Bone marrow (tissue), 2 donors: Measurements from ENCODE around the gene GPC6.

Experiments
- DNase-seq, 2 donors: peaks; one replicate each; lab custom pipeline; 2025; lab: John Stamatoyannopoulos, UW

Gene GPC6

DNA sequence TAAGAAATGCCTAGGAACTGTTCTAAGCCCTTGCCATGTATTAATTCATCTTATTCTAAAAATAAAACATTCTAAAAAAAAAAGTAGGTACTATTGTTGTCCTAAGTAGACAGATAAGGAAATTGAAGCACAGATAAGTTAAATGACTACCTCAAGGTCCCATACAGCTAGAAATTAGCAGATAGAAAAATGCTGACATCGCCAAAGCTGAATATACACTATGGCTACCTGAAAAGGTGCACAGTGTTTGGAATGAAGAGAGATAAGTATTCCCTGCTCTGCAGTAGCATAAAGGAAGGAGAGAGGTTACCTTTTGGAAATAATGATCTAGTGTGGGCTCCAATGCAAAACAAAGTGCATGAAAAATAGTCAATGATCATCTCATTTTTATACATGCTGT is 1187.5 kb downstream of the GPC6 start:
- no peak for DNase-seq

DNA sequence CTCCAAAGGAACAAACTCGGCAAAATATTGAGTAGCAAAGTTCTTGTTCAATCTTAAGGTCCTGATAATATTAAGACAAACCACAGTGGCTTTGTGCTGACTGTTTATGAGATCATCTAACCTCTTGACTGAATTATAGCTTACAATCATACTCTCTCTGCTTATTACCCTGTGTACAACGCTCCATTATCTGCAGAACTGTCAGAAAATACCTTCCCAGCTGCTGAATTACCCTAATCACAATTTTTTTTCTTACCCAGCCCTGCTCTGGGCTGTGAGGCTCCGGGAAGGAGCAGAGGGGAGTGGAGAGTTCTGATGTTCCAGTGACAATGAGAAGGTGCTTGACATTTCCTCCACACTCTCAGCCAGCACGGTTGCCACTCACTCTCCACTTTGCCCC is 1188.1 kb downstream of the GPC6 start:
- no peak for DNase-seq

DNA sequence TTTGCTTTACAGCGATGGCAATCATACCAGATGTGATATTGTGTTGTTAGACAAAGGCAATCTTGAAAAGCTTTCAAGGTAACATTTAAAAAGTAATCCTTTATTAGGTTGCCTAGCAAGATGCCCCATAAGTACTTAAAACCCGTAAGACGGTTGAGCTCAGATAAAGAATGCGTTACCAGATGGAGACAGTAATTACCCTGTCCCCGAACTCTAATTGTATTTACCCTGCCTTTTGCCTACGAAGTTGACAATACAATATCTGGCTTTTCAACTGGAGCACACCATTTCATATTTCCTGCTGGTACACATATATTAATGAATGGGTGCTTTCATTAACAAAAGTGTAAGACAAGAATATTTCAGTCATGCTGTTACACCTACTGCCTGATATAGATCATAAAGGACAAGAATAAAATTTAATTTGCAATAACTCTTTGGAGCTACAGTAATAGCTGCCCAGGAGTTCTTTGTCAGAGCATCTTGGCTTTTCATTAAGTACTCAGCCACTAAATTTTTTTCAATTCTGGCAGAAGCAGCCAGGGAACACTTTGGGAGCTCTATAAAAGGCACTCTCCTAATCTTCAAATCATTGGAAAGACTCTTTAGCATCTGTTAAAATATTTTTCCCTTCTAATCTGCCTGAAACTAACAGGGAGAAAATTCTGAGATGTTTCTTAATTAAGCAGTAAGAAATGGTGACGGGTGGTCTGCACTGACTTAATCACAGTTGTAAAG is 1189.1 kb downstream of the GPC6 start:
- no peak for DNase-seq

DNA sequence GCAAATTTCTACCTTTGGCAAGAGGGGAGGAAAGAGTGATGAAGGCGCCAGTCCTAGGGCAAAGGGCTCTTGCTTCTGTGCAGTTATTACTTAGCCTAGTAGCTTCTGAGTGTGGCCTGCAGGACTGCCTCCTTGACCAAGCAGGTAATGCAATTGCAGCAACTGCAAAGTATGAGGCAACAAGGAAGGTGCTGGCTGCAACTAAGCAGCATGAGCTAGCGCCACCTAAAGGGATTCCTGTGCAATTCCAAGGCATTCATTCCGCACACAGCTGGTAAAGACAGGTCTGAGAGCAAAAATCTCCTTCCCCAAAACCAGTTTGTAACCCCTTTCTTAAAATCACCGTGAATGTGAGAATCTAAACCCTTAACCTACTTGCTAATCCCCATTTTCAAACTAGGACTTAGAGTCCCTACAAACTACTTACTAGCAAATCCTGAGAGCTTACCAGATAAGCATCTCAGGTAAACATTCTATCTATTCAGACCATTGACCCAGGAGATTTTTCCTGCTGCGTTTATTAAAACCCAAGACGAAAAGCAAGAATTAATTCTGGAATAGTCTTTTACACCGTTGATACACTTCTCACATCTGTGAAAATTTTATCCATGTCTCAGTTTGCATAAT is 1190.0 kb downstream of the GPC6 start:
- no peak for DNase-seq

DNA sequence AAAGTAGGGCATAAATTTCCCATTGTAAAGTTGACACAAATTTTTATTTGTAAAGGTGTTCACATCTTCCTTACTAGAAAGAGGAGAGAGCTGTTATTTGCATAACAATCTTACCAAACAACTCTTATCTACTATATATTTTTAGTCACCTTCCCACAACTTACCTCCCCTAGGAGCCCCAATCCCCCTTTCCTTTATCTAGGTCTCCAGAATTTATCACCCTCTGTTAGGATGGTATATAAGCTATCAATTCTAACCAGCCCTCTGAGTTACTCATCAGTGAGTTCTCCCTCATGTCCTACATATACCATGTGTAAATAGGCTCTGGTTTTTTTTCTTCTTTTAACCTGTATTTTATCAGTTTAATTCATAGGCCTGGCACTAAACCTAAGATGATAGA is 1190.7 kb downstream of the GPC6 start:
- no peak for DNase-seq

DNA sequence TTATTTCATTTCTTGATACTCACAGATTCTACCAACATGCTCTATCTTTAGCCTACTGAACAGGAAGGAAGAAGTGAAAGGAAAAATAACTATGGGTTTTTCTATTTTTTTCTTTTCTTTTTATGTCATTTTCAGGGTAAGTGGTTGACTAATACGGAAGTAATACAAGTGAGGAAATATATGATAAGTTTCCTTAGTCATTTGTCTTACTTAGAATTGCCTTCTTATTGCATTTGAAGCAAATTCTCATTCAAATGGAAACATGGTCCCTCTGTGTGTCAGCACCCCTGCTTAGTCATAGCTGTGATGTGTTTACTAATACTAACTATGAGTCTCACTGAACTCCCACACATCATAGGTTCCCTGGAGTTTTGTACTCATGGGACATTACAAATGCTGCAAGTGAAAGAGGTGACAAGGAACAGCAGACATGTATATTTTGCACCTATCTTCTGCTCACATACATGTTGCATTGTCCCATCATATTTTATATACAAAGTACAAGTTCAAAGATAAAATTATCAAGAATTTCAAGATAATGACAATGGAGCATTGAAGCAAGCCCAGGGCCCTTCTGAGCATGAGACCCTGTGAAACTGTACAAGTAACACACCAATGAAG is 1192.8 kb downstream of the GPC6 start:
- peak in 1 of 2 donors; percentile 15 for DNase-seq

DNA sequence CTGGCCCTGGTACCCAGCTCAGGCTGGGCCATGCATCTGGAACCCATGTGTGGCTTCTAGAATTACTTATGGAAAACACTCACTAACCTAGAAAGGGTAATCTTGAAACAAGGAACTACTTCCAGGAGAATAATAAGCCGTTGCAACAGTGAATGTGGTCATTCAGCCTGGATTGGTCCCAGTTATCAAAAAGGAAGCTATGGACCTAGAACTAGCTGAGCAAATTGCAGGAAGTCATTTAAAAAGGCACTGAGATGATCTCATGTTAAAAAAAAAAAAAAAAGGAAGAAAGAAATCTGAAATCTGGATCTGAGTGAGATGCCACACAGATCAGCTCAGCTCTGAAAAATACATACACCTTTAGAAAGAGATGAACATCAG is 1193.3 kb downstream of the GPC6 start:
- DNase-seq = no peak

DNA sequence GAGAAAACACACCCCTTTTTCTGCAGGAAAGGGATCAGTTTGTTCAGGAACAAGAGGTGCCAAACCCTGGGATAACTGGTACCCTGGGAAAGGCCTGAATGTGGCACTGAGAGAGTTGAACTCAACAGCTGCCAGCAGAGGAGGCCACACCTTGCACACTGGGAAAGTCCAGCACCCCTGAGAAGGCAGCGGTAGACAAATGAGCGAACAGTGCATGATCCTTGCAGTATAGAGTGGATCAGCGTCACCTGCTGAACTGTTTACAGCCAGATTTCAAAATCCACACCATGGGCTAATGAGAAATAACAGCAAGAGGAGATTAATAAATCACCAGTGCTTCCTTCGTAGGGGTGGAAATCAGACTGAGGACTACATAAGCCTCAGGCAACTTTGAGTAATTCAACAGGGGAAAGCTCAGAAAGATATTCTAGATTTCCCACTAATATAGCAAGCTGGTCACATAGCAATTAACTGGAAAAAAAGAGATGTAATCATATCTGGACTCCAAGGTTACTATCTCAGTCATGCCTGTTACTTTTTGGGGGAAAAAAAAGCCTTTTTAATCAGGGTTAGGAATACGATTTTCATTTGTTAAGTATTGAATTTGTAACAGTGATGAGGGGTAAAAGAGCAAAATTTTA is 1200.8 kb downstream of the GPC6 start:
- DNase-seq = no peak

DNA sequence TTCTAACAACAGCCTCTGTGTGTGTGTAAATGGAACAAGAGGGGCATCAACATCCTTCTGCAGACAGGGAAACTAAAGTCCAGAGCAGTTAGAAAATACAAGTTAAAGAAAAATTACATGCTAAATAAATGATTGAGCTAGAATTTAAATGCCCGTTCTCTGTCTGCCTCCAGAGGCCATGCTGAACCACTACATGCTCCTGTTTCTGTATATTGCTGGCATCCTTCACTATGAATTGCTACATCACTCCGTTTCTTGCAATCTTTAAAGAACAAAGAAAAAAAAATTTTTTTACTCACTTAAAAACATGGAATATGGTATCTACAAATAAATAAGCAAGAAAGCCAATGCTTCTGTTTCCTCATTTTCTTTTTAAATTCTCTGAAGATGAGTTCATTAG is 1205.0 kb downstream of the GPC6 start:
- no peak for DNase-seq

DNA sequence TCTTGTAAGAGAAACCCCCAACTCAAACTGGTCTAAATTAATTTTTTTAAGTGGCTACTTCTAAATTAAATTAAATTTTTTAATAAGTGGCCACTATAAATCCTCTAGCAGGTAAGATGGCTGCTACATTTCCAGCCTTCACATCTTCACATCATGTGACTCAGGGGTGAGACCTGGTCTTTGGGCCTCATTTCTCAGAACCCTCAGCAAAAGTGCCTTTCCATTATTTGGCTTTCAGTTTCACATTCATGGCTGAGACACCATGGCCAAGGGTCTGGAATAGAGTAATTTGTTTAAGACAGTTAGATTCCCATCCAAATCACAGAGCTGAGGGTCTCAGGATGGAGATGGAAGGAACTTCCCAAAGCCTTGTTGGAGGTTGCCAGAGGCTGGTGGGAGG is 1205.4 kb downstream of the GPC6 start:
- no peak for DNase-seq

DNA sequence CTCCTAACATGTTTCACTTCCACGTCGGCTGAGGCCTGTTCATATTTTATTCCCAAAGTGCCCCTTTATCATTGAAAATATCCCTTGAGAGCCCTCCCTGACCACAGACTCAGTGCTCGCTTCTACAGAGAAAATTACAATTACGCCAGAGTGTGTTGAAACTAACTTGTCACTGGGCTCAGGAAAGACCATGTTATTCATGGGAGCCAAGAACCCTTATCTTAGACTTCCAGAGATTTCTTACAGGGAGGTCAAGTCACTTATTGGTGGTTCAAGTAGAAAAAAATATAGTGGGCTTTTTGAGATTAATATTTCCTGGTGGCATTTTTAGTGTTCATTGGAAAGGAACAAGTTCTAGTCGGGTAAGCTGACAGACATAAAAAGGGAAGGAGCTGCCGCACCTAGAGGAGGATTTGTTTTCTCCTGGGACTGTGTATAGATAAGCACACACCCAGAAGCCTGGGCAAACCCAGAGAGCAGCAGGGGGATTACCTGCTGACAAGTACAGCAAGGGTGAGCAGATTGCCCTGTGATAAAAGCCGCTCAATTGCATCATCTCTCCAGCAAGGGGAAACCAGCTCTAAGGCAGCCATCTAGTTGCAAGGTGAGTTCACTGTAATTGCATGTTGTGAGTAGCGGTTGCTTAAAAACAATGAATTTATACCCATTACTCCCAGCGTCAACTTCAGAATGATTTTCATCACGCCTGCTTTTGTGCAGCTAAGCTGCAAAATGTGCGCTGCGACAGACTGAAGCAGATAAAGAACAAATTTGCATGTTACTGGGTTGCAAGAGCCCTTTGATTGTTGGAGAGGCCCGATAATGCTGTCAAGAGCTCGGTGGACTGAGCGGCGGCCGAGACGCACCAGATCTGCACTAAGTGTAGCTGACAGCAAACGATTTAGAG is 1206.7 kb downstream of the GPC6 start:
- DNase-seq = no peak

DNA sequence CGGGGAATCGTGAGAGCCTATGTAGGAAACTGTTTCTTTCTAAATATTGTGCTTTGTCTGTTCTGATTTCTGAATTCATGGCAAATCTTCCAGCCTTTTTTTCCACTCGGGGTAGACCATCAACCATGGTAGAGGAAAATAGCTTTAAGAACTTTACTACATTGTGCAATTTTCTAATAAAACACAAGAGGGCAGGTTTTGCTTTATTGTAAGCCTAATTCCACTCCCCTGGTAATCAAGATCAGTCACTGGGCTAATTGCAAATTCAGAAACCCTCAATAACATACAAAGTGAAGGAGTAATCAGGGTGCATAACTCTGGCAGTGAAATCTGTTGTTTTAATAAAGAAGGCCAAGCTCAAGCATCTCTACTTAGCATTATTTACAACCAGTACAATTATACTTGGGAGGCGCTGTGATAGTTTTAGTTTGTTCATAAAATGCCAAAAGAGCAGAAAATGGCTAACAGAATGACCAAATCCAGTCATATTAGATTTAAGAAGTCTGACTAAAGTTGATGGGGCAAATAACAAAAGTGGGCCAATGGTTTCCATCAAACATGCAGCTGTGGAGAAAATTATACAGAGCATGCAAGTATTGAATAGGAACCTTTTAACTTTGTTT is 1209.1 kb downstream of the GPC6 start:
- peak in 1 of 2 donors; percentile 34 for DNase-seq

DNA sequence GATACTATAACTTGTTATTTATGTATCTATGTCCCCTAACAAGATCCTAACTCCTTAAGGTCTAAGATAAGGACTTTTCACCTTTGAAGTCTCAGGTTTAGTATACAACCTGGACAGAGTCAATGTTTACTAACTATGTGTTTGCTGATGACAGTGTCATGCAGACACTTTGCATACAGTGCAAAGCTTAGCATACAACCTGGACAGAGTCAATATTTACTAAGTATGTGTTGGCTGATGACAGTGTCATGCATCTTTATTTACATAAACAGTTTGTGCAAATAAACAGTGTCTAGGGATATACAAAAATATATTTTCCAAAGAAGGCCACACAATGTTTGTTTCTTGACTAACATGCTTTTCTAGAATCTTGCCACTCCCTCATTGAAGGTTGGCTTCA is 1218.2 kb downstream of the GPC6 start:
- DNase-seq = no peak

DNA sequence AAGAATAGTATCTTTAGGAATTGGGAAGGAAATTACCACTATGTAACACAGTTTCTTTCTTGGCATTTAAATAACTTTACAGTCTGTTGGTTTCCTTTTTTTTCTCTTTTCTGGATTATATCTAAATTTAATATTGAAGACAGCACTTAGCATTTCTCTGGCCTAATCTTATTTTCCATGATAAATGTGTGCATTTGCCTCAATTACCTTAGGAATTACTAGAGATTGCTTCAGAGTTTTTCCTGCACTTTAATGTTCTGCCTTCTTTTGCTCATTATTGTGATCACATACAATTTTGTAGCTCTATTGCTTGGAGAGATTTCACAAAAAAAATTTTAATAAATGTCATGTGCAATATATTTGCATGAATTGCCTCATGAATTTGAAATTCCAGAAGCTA is 1227.7 kb downstream of the GPC6 start:
- DNase-seq = no peak

DNA sequence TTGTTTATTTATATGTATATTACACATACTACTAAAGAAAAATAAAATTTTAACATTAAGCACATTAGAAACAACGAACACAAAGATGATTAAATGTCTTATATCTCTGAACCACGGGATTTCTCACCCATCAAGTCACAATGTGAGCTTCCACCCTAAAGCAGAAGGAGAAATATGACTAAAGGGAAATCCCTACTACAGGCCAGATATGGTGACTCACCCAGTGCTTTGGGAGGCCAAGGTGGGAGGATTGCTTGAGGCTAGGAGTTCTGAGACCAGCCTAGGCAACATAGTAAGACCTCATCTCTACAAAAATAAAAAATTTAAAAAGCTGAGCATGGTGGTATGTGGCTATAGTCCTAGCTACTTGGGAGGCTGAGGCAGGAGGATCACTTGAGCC is 1228.3 kb downstream of the GPC6 start:
- DNase-seq = no peak

DNA sequence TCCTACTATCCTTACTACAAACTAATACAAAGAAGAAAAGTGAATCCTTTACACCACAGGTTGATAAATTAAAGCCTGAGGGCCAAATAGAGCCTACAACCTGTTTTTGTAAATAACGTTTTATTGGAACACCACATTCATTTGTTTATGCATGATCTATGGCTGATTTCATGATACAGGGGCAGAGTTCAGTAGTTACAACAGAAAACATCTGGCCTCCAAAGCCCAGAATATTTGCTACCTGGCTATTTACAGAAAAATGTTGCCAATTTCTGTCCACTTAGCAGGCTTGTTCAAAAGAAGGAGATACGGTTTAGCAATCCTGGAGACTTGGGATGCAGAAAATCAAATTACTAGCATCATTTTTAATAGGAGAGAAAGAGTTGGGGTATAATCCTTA is 1228.8 kb downstream of the GPC6 start:
- no peak for DNase-seq
